ENCODE data around the gene LUC7L3. TPM values are rescaled to one million over a fixed set of nuclear protein-coding genes. Genes with fewer than 3 reads are reported as not detected.

LUC7L3 gene
- total RNA-seq, 4 donors from 2014 or later: 31.5 to 267 (median 42.6) TPM

- Histone ChIP-seq H3K27ac (no peak overlapping the region), H3K4me1 (no peaks in the 10 kb centered on the region), H3K36me3 (peaks cover 100% of the 10 kb centered on the region), H3K27me3 (no peaks in the 10 kb centered on the region), H3K9me3 (no peaks in the 10 kb centered on the region), H3K4me3 (no peak overlapping the region)
- no peak for TF ChIP-seq EP300 (IDR thresholded peaks at IDR 0.05)
- 91% methylated on average over 12 of the region's 12 CpGs for WGBS
- DNase-seq (ENCODE audit: low spot score in 2 of 2): no peak
These were observed 26.2 kb downstream of the LUC7L3 start for GRCh38 chr17:50745631-50746030.

GRCh38 chr17:50749245-50749644, 29.8 kb downstream of the LUC7L3 start:
- 90% methylated on average over 6 of the region's 6 CpGs for WGBS
- H3K4me3 ChIP-seq: no peak overlapping the region
- no peak for DNase-seq (ENCODE audit: low spot score in 2 of 2)
- no peak overlapping the region for H3K27ac ChIP-seq
- peaks cover 100% of the 10 kb centered on the region for H3K36me3 ChIP-seq
- no peaks in the 10 kb centered on the region for H3K4me1 ChIP-seq
- TF ChIP-seq POLR2A (IDR thresholded peaks at IDR 0.05) (no peak), POLR2AphosphoS5 (IDR thresholded peaks at IDR 0.05) (no peak), CTCF (IDR thresholded peaks at IDR 0.05) (no peak), EP300 (IDR thresholded peaks at IDR 0.05) (no peak)
- H3K9me3 ChIP-seq: no peaks in the 10 kb centered on the region
- H3K27me3 ChIP-seq: no peaks in the 10 kb centered on the region

- Histone ChIP-seq H3K9me3 (no peaks in the 10 kb centered on the region), H3K4me3 (no peak overlapping the region), H3K27me3 (no peaks in the 10 kb centered on the region), H3K27ac (no peak overlapping the region), H3K4me1 (no peaks in the 10 kb centered on the region), H3K36me3 (peaks cover 54% of the 10 kb centered on the region)
- TF ChIP-seq POLR2A (IDR thresholded peaks at IDR 0.05) (no peak), CTCF (IDR thresholded peaks at IDR 0.05) (no peak), EP300 (IDR thresholded peaks at IDR 0.05) (no peak), POLR2AphosphoS5 (IDR thresholded peaks at IDR 0.05) (no peak)
- WGBS: 71% methylated on average over 2 of the region's 2 CpGs
- DNase-seq (ENCODE audit: low spot score in 2 of 2): no peak
These were observed 35.1 kb downstream of the LUC7L3 start for GRCh38 chr17:50754521-50754920.

GRCh38 chr17:50758524-50758923, 39.1 kb downstream of the LUC7L3 start:
- no peak for TF ChIP-seq POLR2AphosphoS5 (IDR thresholded peaks at IDR 0.05)
- no peak for TF ChIP-seq CTCF (IDR thresholded peaks at IDR 0.05)
- no peak for TF ChIP-seq EP300 (IDR thresholded peaks at IDR 0.05)
- Histone ChIP-seq H3K27ac (no peak overlapping the region), H3K36me3 (peaks cover 14% of the 10 kb centered on the region), H3K27me3 (no peaks in the 10 kb centered on the region), H3K9me3 (no peaks in the 10 kb centered on the region), H3K4me1 (peaks cover 8% of the 10 kb centered on the region), H3K4me3 (no peak overlapping the region)
- DNase-seq (ENCODE audit: low spot score in 2 of 2): no peak
- WGBS: 68% methylated on average over 5 of the region's 5 CpGs

GRCh38 chr17:50758989-50759544, 39.7 kb downstream of the LUC7L3 start:
- 61% methylated on average over 8 of the region's 9 CpGs for WGBS
- Histone ChIP-seq H3K9me3 (no peaks in the 10 kb centered on the region), H3K4me1 (peaks cover 14% of the 10 kb centered on the region), H3K36me3 (peaks cover 8% of the 10 kb centered on the region), H3K27me3 (no peaks in the 10 kb centered on the region), H3K4me3 (no peak overlapping the region), H3K27ac (no peak overlapping the region)
- TF ChIP-seq POLR2AphosphoS5 (IDR thresholded peaks at IDR 0.05) (no peak), CTCF (IDR thresholded peaks at IDR 0.05) (no peak), EP300 (IDR thresholded peaks at IDR 0.05) (no peak), POLR2A (IDR thresholded peaks at IDR 0.05) (no peak)
- DNase-seq (ENCODE audit: low spot score in 2 of 2): no peak

GRCh38 chr17:50762177-50762576, 42.8 kb downstream of the LUC7L3 start:
- H3K27me3 ChIP-seq: no peaks in the 10 kb centered on the region
- no peaks in the 10 kb centered on the region for H3K9me3 ChIP-seq
- H3K27ac ChIP-seq: no peak overlapping the region
- WGBS: 91% methylated on average over 2 of the region's 2 CpGs
- no peak overlapping the region for H3K4me3 ChIP-seq
- no peak for DNase-seq (ENCODE audit: low spot score in 2 of 2)
- H3K4me1 ChIP-seq: peaks cover 35% of the 10 kb centered on the region
- H3K36me3 ChIP-seq: no peaks in the 10 kb centered on the region
- TF ChIP-seq CTCF (IDR thresholded peaks at IDR 0.05) (no peak), POLR2A (IDR thresholded peaks at IDR 0.05) (no peak), POLR2AphosphoS5 (IDR thresholded peaks at IDR 0.05) (no peak), EP300 (IDR thresholded peaks at IDR 0.05) (no peak)
